ENCODE data around the gene TMEM51.

The TMEM51 gene

DNA sequence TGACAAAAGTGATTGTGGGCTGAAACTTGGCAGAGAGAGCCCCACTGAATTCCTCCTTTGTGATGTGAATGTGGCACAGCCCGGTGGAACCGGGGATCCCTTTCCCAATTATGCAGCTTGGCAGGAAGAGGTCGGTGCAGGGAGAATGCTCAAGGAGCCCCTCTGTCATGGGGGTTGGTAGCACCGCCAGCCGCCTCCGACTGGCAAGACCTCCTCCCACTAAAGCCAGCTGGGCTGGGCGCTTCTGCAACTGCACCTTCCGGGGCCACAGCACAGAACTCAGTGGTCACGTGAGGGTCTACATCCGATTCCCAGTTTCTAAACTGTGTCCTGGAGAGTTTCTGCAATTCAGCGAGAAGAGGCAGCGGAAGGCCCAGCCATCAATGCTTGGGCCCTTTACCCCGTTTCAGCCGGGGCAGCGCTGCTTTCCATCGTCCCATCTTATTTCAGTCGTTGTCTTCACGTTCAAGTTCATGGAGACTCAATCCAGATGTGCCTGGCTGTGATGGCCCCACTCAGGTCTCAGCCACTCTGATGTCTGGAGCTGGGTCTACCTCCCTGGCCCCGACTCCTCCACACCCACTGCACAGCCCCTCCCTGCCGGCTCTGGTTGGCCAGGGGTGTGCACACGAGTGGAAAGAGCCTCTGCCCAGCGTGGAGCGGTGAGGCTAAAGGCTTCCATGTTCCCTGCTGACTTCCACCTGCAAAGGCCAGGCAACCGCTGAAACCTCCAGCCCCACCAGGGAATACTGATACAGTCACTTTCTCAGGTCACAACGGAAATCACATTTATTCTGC lies 53.7 kb downstream of the TMEM51 start:
- no peak for DNase-seq (ENCODE audit: low read depth, low spot score)
- H3K4me3 ChIP-seq: no peak overlapping the region
- no peak overlapping the region for H3K9ac ChIP-seq (ENCODE audit: insufficient read length)
- H3K27ac ChIP-seq: no peak overlapping the region
- TF ChIP-seq EZH2 (IDR thresholded peaks at IDR 0.05) (no peak), POLR2AphosphoS5 (IDR thresholded peaks at IDR 0.05; ENCODE audit: borderline replicate concordance, low read depth, low read length) (no peak), FOXP2 (optimal IDR thresholded peaks at IDR 0.05; ENCODE audit: control extremely low read depth, extremely low read length, insufficient read depth) (no peak)
- H3K36me3 ChIP-seq (ENCODE audit: insufficient read depth, low read length): no peaks in the 10 kb centered on the region
- H3K9me3 ChIP-seq (ENCODE audit: low read depth, low read length): no peaks in the 10 kb centered on the region

DNA sequence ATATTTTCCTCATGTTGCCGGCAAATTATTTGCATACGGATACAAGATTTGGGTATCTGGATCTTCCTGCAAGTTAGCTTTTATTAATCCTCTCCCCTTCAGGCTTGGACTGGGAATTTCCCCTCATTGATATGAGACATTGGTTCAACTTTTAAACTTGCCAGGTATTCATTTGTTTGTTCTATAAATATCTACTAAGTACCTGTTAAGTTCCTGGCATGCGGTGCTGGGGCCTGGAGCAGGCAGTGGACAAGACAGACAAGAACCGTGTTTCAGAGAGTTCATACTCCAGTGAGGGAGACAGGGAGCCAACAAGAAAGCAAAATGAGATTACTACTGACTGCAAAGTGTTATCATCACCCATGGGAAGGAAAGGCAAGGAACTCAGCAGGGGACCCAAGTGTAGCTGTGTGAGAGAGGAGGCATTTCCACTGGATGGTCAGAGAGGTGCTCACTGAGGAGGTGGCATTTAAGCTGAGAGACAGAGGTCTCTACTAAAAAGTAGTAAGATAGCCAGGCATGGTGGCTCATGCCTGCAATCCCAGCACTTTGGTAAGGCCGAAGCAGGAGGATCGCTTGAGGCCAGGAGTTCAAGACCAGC lies 54.4 kb downstream of the TMEM51 start:
- H3K9ac ChIP-seq (ENCODE audit: insufficient read length): no peak overlapping the region
- no peak overlapping the region for H3K4me3 ChIP-seq

DNA sequence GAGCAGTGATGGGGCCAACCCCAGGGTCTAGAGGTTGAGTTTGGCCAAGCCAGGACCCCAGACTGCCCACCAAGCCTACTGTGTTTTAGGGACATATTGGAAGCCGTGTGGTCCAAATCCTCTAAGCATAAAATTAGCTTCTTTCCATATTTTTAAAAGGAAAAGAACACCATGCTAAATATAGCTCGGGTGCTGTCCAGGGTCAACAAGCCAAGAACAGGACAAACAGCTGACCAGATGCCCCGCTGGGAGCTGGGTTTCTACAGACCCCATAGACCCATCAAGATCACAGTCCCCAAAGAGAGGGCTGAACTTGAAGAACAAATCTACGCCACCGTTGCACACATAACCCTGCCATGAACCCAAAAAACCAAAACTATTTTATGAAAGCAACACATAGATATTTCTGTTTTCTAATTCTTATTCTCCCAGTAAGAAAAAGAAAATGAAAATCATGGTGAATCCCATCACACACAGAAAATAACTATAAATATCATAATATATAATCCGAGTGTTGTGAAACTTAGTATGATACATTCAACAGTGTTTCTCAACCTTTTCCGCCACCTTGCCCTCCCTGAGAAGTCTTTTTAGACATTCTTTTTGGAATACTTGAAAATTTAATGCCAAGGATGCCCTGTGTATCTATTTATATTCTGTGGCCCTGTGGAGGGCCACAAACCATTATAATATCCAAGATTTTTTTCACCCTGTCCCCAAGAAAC lies 57.3 kb downstream of the TMEM51 start:
- no peaks in the 10 kb centered on the region for H3K9me3 ChIP-seq (ENCODE audit: low read depth, low read length)
- no peak overlapping the region for H3K27ac ChIP-seq
- no peak overlapping the region for H3K9ac ChIP-seq (ENCODE audit: insufficient read length)
- no peaks in the 10 kb centered on the region for H3K36me3 ChIP-seq (ENCODE audit: insufficient read depth, low read length)
- no peak for DNase-seq (ENCODE audit: low read depth, low spot score)
- TF ChIP-seq FOXP2 (optimal IDR thresholded peaks at IDR 0.05; ENCODE audit: control extremely low read depth, extremely low read length, insufficient read depth) (no peak), POLR2AphosphoS5 (IDR thresholded peaks at IDR 0.05; ENCODE audit: borderline replicate concordance, low read depth, low read length) (no peak), EZH2 (IDR thresholded peaks at IDR 0.05) (no peak)
- no peak overlapping the region for H3K4me3 ChIP-seq

More for the DNA sequence above, 54.4 kb downstream of the TMEM51 start:
- no peak overlapping the region for H3K27ac ChIP-seq
- H3K9me3 ChIP-seq (ENCODE audit: low read depth, low read length): no peaks in the 10 kb centered on the region
- DNase-seq (ENCODE audit: low read depth, low spot score): no peak
- no peak for TF ChIP-seq FOXP2 (optimal IDR thresholded peaks at IDR 0.05; ENCODE audit: control extremely low read depth, extremely low read length, insufficient read depth)
- no peak for TF ChIP-seq POLR2AphosphoS5 (IDR thresholded peaks at IDR 0.05; ENCODE audit: borderline replicate concordance, low read depth, low read length)
- no peak for TF ChIP-seq EZH2 (IDR thresholded peaks at IDR 0.05)
- no peaks in the 10 kb centered on the region for H3K36me3 ChIP-seq (ENCODE audit: insufficient read depth, low read length)

DNA sequence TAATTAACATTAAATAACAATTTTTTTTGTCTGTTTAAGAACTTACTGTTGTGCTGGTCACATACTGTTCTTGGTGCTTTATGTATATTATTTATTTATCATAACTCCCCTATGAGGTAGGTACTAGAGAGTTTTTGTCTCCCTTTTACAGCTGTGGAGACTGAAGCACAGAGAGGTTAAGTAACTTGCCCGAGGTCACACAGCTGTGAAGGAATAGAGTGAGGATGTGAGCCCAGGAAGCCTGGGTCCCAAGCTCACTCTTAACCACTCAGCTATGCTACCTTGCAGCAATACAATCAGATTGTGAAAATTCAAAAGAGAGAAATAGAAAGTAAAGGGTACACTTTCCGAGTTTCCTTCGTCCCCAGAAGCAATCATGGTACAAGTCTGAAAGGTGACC lies 57.9 kb downstream of the TMEM51 start:
- H3K27ac ChIP-seq: no peak overlapping the region
- H3K4me3 ChIP-seq: no peak overlapping the region
- TF ChIP-seq EZH2 (IDR thresholded peaks at IDR 0.05) (no peak), POLR2AphosphoS5 (IDR thresholded peaks at IDR 0.05; ENCODE audit: borderline replicate concordance, low read depth, low read length) (no peak), FOXP2 (optimal IDR thresholded peaks at IDR 0.05; ENCODE audit: control extremely low read depth, extremely low read length, insufficient read depth) (no peak)
- no peaks in the 10 kb centered on the region for H3K9me3 ChIP-seq (ENCODE audit: low read depth, low read length)
- H3K9ac ChIP-seq (ENCODE audit: insufficient read length): no peak overlapping the region
- no peak for DNase-seq (ENCODE audit: low read depth, low spot score)
- H3K36me3 ChIP-seq (ENCODE audit: insufficient read depth, low read length): no peaks in the 10 kb centered on the region

DNA sequence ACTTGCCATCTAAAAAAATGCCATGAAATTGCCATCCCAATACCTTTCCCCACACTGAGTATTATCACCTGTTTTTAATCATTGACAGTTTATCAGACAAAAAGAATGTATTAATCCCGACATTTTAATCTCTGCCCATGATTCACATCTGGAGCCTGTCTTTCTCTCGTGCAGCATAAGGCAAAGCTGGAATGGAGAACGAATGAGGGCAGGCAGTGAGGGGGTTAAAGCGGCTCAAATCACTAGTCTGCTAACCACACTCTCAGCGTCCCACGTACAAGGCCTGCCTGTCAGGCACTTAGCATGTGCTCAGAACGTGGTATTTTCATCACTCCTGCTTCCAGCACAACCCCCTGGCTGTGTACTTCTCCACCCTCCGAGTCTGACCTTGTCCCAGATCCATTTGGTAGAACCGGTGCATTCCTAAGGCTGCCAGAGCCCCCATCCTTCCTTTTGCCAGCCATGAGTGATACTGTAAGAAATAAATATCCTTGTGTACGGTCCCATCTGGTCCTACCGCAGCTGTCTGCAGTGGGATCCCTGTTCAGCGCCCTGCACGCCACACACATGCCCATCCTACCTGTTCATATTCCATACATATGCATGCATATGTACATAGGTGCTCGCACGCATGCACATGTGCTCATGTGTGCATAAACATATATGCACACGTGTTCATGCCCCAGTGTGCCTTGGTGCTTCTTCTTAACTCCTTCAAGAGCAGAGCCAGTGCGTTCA lies 58.8 kb downstream of the TMEM51 start:
- Histone ChIP-seq H3K9ac (ENCODE audit: insufficient read length) (no peak overlapping the region), H3K4me3 (no peak overlapping the region), H3K9me3 (ENCODE audit: low read depth, low read length) (no peaks in the 10 kb centered on the region), H3K27ac (no peak overlapping the region), H3K36me3 (ENCODE audit: insufficient read depth, low read length) (no peaks in the 10 kb centered on the region)
- TF ChIP-seq POLR2AphosphoS5 (IDR thresholded peaks at IDR 0.05; ENCODE audit: borderline replicate concordance, low read depth, low read length): no peak
- no peak for TF ChIP-seq FOXP2 (optimal IDR thresholded peaks at IDR 0.05; ENCODE audit: control extremely low read depth, extremely low read length, insufficient read depth)
- no peak for TF ChIP-seq EZH2 (IDR thresholded peaks at IDR 0.05)
- DNase-seq (ENCODE audit: low read depth, low spot score): no peak

DNA sequence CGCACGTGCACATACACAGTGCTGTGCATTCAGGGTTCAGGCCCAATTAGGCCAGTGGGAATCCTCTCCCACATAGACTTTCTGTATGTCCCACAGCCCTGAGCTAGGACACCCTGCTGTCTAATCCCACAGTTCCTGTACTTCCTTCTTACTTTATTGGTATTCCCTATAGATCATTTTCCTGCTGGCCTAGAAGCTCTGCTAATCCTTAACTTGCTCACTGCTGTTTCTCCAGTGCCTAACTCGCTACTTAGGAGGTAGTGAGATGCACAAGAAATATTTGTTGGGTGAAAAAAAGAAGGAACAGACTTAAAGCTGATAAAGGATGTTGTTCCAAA lies 59.4 kb downstream of the TMEM51 start:
- Histone ChIP-seq H3K9ac (ENCODE audit: insufficient read length) (no peak overlapping the region), H3K36me3 (ENCODE audit: insufficient read depth, low read length) (no peaks in the 10 kb centered on the region), H3K27ac (no peak overlapping the region), H3K4me3 (no peak overlapping the region), H3K9me3 (ENCODE audit: low read depth, low read length) (no peaks in the 10 kb centered on the region)
- TF ChIP-seq POLR2AphosphoS5 (IDR thresholded peaks at IDR 0.05; ENCODE audit: borderline replicate concordance, low read depth, low read length) (no peak), FOXP2 (optimal IDR thresholded peaks at IDR 0.05; ENCODE audit: control extremely low read depth, extremely low read length, insufficient read depth) (no peak), EZH2 (IDR thresholded peaks at IDR 0.05) (no peak)
- no peak for DNase-seq (ENCODE audit: low read depth, low spot score)

DNA sequence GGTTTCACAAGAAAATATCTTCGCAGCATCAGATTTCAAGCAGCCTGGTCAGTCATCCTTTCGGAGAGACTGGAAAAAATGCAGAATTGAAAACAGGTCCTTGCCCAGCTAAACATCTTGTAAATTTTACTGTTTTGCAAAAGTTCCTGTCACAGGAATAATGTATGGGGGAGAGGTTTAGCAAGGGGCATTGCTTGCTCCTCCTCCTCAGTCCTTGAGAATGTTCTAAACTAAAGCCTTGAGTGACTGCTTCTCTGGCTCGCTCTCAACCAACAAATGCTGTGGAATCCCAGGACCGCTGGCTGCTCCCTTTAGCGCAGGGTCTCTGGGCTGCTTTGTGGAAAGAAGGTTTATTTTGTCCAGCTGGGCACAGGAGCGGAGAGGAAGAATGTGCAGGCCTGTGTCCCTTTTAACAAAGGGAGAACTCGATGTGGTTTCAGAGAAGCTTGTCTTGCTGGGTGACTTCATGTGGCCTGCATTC lies 59.8 kb downstream of the TMEM51 start:
- Histone ChIP-seq H3K9ac (ENCODE audit: insufficient read length) (no peak overlapping the region), H3K4me3 (no peak overlapping the region), H3K27ac (no peak overlapping the region), H3K9me3 (ENCODE audit: low read depth, low read length) (no peaks in the 10 kb centered on the region), H3K36me3 (ENCODE audit: insufficient read depth, low read length) (no peaks in the 10 kb centered on the region)
- TF ChIP-seq POLR2AphosphoS5 (IDR thresholded peaks at IDR 0.05; ENCODE audit: borderline replicate concordance, low read depth, low read length) (no peak), FOXP2 (optimal IDR thresholded peaks at IDR 0.05; ENCODE audit: control extremely low read depth, extremely low read length, insufficient read depth) (no peak), EZH2 (IDR thresholded peaks at IDR 0.05) (no peak)
- no peak for DNase-seq (ENCODE audit: low read depth, low spot score)

DNA sequence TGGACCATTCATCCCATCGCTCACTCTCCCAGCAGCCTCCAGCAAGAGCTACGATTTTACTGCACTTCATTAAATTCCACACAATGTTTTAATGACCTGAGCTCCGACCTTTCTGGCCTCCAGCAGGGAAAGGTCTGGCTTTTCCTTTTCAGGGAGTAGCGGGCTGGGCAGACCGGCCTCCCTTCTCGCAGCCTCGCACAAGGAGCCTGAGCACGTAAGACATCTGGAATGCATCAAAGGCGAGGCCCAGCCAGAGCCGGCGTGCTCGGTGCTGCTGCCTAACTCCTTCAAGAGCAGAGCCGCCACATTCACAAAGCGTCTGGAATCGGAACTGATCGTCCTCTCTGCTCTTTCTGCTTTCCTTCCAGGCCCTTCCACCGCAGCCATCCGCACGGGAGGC lies 61.0 kb downstream of the TMEM51 start:
- no peaks in the 10 kb centered on the region for H3K36me3 ChIP-seq (ENCODE audit: insufficient read depth, low read length)
- no peaks in the 10 kb centered on the region for H3K9me3 ChIP-seq (ENCODE audit: low read depth, low read length)
- peak overlapping the region; percentile 15 for H3K9ac ChIP-seq (ENCODE audit: insufficient read length)
- no peak overlapping the region for H3K27ac ChIP-seq
- no peak for DNase-seq (ENCODE audit: low read depth, low spot score)
- H3K4me3 ChIP-seq: no peak overlapping the region
- TF ChIP-seq FOXP2 (optimal IDR thresholded peaks at IDR 0.05; ENCODE audit: control extremely low read depth, extremely low read length, insufficient read depth): no peak
- TF ChIP-seq POLR2AphosphoS5 (IDR thresholded peaks at IDR 0.05; ENCODE audit: borderline replicate concordance, low read depth, low read length): no peak
- no peak for TF ChIP-seq EZH2 (IDR thresholded peaks at IDR 0.05)

Measured in SK-N-MC (cell line).